ENCODE data around the gene ASPM.

DNA sequence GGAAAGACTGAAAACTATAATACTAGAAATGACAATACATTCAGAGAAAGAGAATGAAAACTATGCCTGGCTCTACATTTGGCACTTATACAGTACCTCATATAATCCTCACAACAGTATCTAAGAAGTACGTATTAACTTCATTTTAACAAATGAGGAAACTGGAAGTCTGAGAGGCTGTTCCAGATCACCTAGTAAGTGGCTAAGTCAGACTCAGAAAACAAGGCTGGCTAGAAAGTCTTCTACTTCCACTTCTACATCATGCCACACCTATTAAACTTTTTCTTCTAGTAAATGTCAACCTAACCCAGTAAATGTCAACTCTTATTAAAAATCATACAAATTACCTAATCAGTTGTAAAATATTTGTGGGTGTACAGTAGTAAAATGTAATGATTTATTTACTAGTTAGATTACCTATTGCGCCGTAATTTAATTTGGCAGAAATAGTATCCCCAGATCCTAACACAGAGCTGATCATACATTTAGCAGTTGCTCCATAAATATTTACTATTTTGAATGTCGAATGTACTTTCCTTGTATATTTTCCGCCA, 36.8 kb upstream of the ASPM start:
- TF ChIP-seq MAZ (IDR thresholded peaks at IDR 0.05; ENCODE audit: borderline replicate concordance, low read depth, low read length) (no peak), RCOR1 (IDR thresholded peaks at IDR 0.05; ENCODE audit: insufficient replicate concordance, low read length) (no peak), CEBPB (IDR thresholded peaks at IDR 0.05; ENCODE audit: low read depth, low read length) (no peak), MAFK (IDR thresholded peaks at IDR 0.05; ENCODE audit: low read depth, low read length) (no peak), POLR2A (IDR thresholded peaks at IDR 0.05; ENCODE audit: low read depth, low read length) (no peak), RAD21 (IDR thresholded peaks at IDR 0.05; ENCODE audit: low read length) (no peak), MXI1 (IDR thresholded peaks at IDR 0.05; ENCODE audit: borderline replicate concordance, low read depth, low read length) (no peak), RFX5 (IDR thresholded peaks at IDR 0.05; ENCODE audit: low read depth, low read length) (no peak)
- TF ChIP-seq, protein P1, sequence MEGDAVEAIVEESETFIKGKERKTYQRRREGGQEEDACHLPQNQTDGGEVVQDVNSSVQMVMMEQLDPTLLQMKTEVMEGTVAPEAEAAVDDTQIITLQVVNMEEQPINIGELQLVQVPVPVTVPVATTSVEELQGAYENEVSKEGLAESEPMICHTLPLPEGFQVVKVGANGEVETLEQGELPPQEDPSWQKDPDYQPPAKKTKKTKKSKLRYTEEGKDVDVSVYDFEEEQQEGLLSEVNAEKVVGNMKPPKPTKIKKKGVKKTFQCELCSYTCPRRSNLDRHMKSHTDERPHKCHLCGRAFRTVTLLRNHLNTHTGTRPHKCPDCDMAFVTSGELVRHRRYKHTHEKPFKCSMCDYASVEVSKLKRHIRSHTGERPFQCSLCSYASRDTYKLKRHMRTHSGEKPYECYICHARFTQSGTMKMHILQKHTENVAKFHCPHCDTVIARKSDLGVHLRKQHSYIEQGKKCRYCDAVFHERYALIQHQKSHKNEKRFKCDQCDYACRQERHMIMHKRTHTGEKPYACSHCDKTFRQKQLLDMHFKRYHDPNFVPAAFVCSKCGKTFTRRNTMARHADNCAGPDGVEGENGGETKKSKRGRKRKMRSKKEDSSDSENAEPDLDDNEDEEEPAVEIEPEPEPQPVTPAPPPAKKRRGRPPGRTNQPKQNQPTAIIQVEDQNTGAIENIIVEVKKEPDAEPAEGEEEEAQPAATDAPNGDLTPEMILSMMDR (conservative IDR thresholded peaks at IDR 0.05; ENCODE audit: low read depth, low read length), result no peak

Data from IMR-90 (cell line).